ENCODE results near the gene C19orf85.
A peak's percentile ranks its signal among the peaks of the same experiment; 100 is the strongest.
"Not testable (repeated sequence)": the region's sequence is repeated elsewhere in the genome, so short reads cannot be mapped to it uniquely, and the experiment has no call there.

C19orf85 gene

GRCh38 chr19:55464662-55465054 is at the start of gene C19orf85:
TSS of gene C19orf85 (minus strand) at chr19:55464751. CDS start at chr19:55464554, 197 bp downstream.
- no peak for DNase-seq (ENCODE audit: low read depth, low spot score)

GRCh38 chr19:55508120-55508519 is 43.6 kb upstream of the C19orf85 start:
- DNase-seq (ENCODE audit: low read depth, low spot score) = no peak

GRCh38 chr19:55504981-55505380 is 40.4 kb upstream of the C19orf85 start:
- DNase-seq (ENCODE audit: low read depth, low spot score) = no peak

- DNase-seq (ENCODE audit: low read depth, low spot score) = no peak
Observed at GRCh38 chr19:55504252-55504603, 39.7 kb upstream of the C19orf85 start.

GRCh38 chr19:55503502-55504251 is 39.1 kb upstream of the C19orf85 start:
- peak; percentile 82 for DNase-seq (ENCODE audit: low read depth, low spot score)

GRCh38 chr19:55503157-55503501 is 38.6 kb upstream of the C19orf85 start:
- DNase-seq (ENCODE audit: low read depth, low spot score) = no peak

GRCh38 chr19:55502197-55502952 is 37.8 kb upstream of the C19orf85 start:
- no peak for DNase-seq (ENCODE audit: low read depth, low spot score)

GRCh38 chr19:55500368-55500952 is 35.9 kb upstream of the C19orf85 start:
- DNase-seq (ENCODE audit: low read depth, low spot score) = no peak

GRCh38 chr19:55498246-55498840 is 33.8 kb upstream of the C19orf85 start:
- no peak for DNase-seq (ENCODE audit: low read depth, low spot score)

GRCh38 chr19:55497763-55498162 is 33.2 kb upstream of the C19orf85 start:
- no peak for DNase-seq (ENCODE audit: low read depth, low spot score)

- not testable (repeated sequence) for DNase-seq (ENCODE audit: low read depth, low spot score)
Observed at GRCh38 chr19:55496820-55497219, 32.3 kb upstream of the C19orf85 start.

- no peak for DNase-seq (ENCODE audit: low read depth, low spot score)
Observed at GRCh38 chr19:55495646-55496349, 31.2 kb upstream of the C19orf85 start.

- no peak for DNase-seq (ENCODE audit: low read depth, low spot score)
Observed at GRCh38 chr19:55494172-55494761, 29.7 kb upstream of the C19orf85 start.

- DNase-seq (ENCODE audit: low read depth, low spot score) = no peak
Observed at GRCh38 chr19:55493645-55494171, 29.2 kb upstream of the C19orf85 start.

GRCh38 chr19:55493052-55493644 is 28.6 kb upstream of the C19orf85 start:
- no peak for DNase-seq (ENCODE audit: low read depth, low spot score)

GRCh38 chr19:55492362-55492944 is 27.9 kb upstream of the C19orf85 start:
- no peak for DNase-seq (ENCODE audit: low read depth, low spot score)

GRCh38 chr19:55491546-55492360 is 27.2 kb upstream of the C19orf85 start:
- no peak for DNase-seq (ENCODE audit: low read depth, low spot score)

- no peak for DNase-seq (ENCODE audit: low read depth, low spot score)
Observed at GRCh38 chr19:55490478-55491432, 26.2 kb upstream of the C19orf85 start.
